ENCODE measurements around the gene HLA-DRB5.
A peak's percentile ranks its signal among the peaks of the same experiment; 100 is the strongest.
"Not testable (repeated sequence)": the region's sequence is repeated elsewhere in the genome, so short reads cannot be mapped to it uniquely, and the experiment has no call there.

The HLA-DRB5 gene

DNA sequence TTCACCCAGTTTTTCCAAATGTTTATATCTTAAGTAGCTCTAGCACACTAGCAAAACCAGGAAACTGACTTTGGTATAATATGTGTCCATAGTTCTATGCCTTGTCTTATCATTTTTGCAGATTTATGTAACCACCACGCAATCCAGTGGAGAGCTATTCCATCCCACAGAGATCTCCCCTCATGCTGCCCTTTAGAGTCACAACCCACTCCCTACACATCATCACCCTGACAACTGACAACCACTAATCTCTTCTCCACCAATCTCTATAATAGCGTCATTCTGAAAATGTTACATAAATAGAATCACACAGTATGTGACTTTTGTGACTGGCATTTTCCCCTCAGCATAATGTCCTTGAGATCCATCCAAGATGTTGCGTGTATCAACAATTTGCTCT, 29.1 kb downstream of the HLA-DRB5 start:
- no peak for DNase-seq

GRCh38 chr6:32492351-32492750, 37.7 kb downstream of the HLA-DRB5 start:
- DNase-seq = no peak

DNA sequence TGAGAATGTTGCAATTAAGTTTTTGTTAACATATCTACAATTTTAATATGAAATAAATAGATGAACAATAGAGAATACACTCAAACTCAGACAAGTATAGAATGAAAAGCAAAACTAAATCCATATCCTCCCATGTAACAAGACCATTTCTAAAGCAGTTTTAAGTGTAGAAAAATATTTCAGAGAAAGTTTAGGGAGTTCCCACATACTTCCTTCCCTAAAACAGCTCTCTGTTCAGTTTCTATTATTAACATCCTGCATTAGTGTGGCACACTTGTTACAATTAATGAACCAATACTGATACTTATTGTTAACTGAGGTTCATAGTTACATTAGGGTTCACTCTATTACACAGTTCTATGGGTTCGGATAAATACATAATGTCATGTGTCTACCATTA, 38.4 kb downstream of the HLA-DRB5 start:
- no peak for DNase-seq

GRCh38 chr6:32488083-32488482, 42.0 kb downstream of the HLA-DRB5 start:
- no peak for DNase-seq

DNA sequence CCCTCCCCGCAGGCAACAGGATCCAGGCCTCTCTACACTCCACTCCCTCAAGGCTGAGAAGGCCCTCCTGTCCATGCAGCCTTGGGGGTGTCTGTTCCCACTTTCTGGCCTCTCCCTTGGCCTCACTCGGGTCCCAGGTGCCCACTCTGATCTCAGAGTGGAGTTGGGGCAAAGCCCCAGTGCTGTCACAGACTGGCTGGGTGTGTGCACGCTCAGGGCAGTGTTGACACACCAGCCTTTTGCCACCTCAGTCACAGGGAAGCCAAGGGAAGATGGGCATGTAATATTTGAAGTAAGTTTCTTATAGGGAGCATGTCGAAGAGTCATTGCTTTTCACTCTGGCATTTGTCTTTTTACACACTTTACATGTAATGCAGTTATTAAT, 45.5 kb downstream of the HLA-DRB5 start:
- DNase-seq = no peak

DNA sequence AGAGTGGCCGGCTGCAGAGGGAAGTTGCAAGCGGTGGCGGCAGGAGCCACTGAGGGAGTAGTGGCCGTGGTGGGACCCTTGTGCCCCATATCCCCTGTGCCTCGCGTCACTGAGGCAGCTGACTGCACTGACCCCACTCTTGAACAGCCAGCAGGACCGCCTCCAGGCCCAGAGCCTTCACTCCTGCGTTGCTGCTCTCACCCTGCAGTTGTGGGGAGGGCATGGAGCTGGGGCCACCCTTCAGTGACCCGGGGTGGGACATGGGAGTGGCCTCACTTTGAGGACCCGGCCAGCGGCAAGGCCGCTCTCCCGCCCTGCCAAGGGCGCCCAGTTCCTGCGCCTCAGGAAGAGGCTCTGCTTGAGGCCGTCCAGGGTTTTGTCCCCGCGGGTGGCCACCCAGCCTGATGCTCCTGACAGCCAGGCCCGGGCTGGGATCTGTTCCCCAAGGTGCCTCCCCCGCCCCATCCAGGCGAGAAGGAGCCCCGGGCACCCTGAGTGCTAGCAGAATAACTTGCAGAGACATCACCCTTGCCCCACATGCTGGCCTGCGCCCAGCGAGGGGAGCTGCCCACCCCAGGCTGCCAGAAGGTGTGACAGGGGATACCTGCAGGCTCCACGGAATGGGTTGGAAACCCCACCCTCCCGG, 46.0 kb downstream of the HLA-DRB5 start:
- no peak for DNase-seq

DNA sequence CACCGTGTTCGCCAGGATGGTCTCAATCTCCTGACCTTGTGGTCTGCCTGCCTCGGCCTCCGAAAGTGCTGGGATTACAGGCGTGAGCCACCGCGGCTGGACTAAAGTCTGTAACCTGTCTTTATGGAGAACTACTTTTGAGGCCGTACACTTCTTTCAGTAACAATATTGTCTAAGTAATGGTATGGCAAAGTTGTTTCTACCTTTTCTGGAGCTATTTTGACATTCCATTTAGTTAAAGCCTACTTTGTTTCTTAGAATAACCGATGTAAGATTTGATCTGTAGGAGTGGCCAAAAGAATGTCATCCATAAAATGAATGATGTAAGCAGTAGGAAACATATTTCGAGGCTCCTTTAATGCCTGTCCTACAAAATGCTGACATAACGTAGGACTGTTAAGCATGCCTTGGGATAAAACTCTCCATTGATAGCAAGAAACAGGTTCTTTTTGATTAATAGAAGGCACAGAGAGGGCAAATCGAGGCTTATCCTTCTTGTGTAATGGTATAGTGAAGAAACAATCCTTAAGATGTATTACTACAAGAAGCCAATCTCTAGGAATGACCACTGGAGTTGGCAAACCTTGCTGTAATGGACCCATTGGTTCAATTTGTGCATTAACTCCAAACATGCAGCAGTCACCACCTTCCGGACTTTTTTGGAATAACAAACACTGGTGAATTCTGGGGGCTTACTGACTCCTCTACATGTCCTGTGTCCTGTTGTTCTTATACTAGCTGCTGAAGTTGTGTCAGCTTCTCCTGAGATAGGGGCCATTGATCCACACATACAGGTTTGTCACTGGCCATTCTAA, 54.5 kb downstream of the HLA-DRB5 start:
- no peak for DNase-seq

DNA sequence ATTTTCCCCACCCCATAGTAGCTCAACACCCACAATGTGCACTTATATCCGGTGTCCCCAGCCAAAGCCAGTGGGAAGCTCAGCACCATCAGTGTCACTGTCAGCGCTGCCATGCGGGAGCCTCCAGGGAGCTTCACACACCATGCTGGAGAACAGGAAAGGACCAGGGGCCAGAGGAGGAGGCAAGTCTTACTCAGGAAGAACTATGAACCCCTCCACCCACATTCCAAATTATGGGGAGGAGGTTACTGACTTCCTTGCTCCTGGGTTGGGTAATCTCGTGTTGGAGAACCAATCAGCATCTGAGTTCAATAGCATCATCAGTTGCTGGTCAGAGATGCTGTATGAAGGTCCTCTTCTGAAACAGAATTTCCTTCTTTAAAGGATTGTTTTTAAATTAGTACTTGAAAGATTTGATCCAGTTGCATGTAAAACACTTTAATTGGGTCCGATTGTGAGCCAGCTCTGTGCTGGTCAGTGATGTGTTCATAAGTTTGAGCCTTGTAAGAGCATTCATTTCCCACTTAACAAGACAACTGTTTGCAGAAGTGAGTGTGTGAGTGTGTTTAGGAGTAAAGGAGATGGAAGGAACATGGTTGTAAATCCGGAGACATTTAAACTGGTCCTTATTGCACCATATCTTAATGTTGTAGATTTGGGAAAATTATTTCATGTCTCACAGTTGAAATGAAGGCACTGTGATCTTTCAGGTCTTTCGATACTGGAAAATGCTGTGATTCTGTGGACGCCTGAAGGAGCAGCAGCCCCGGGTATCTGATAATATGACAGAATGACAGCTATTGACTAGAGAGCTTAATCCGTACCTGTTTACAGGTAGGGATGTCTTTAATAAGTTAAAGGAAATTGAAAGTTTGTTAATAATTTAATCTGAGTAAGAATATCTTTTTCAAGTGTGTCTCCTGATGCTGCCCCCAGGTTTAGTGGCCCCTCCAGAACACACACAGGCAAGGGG, 56.4 kb downstream of the HLA-DRB5 start:
- DNase-seq = not testable (repeated sequence)

DNA sequence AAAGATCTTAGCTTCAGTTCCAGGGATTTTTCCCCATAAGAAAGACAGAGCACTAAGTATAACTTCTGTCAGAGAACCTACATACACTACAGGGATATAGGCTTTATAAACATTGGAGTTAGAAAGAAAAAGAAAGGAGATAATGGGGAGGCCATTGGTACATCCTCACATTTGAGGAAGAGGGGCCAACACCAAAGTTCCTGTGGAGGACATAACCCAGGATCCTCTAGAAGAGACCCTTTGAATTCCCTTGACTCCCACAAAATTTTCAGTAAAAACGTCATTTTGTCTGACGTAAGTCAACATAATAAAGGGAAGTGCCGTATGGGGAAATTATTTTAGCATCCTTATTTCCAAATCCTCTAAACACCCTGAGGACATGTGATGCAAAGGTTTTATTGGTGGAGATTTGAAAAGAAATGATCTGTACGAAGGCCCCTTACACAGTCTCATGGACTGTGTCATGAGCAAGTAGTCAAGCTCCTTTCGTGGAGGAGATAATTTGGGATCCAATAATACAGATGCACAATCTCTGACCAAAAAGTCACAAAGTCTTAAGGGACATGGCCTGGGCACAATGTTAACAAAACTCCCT, 57.2 kb downstream of the HLA-DRB5 start:
- peak in 1 of 2 experiments; percentile 24 for DNase-seq

- DNase-seq = not testable (repeated sequence)
These were observed 62.2 kb downstream of the HLA-DRB5 start for GRCh38 chr6:32467743-32468503.
